IMR-90 (cell line): Measurements from ENCODE around the gene SLC19A1. TPM values are rescaled to one million over a fixed set of nuclear protein-coding genes. Genes with fewer than 3 reads are reported as not detected.

Experiments used
- ATAC-seq: fragments of 200-7000 bp; cut with Tn5 transposase; 2 replicates; pipeline ENCODE4 v1.9.1; 2020; ENCODE audit warnings: low read depth, mild to moderate bottlenecking, moderate library complexity
- BruUV-seq: library from RNA; stranded (reverse); fragments of 400-500 nt; replicated peaks from 2 replicates; lab custom pipeline; 2021; lab: Mats Ljungman, UMichigan
- CTCF ChIA-PET: fragments of 300-600 bp; formaldehyde crosslinking; extraction: SDS; loops from one replicate; lab custom pipeline; 2021; ENCODE audit warnings: antibody characterized with exemption; lab: Yijun Ruan, JAX
- POLR2A ChIA-PET: fragments of 300-600 bp; sonication (Branson Sonifier 250); formaldehyde crosslinking; loops from one replicate; lab custom pipeline; 2022; ENCODE audit warnings: antibody characterized with exemption; ENCODE audit not compliant: unreplicated experiment; lab: Charles Lee
- DNase-seq: peaks from one replicate; pipeline ENCODE4 v3.0.0; 2013
- H2AFZ ChIP-seq: replicated peaks from 2 replicates; pipeline ENCODE3; 2013; ENCODE audit warnings: low read length, mild to moderate bottlenecking; ENCODE audit not compliant: poor library complexity
- H2AK5ac ChIP-seq: 2 replicates; pipeline ENCODE4 v1.6.1; 2013; ENCODE audit warnings: low read depth, low read length, inconsistent platforms
- H2AK9ac ChIP-seq: replicated peaks from 2 replicates; pipeline ENCODE3; 2013; ENCODE audit warnings: mild to moderate bottlenecking, low read depth, low read length, moderate library complexity; ENCODE audit not compliant: poor library complexity
- H2BK120ac ChIP-seq: 2 replicates; pipeline ENCODE4 v1.6.1; 2013; ENCODE audit warnings: low read depth, low read length, inconsistent platforms
- H2BK15ac ChIP-seq: 3 replicates; pipeline ENCODE4 v1.6.1; 2013; ENCODE audit warnings: low read depth, low read length, inconsistent platforms
- H2BK20ac ChIP-seq: 2 replicates; pipeline ENCODE4 v1.6.1; 2013; ENCODE audit warnings: low read depth, mild to moderate bottlenecking, inconsistent platforms, low read length, moderate library complexity
- H2BK5ac ChIP-seq: 2 replicates; pipeline ENCODE4 v1.6.1; 2013; ENCODE audit warnings: mild to moderate bottlenecking, low read depth, low read length, inconsistent platforms; ENCODE audit not compliant: poor library complexity, severe bottlenecking
- H3K14ac ChIP-seq: replicated peaks from 2 replicates; pipeline ENCODE4 v1.6.1; 2013; ENCODE audit warnings: low read depth, low read length, inconsistent platforms
- H3K18ac ChIP-seq: 2 replicates; pipeline ENCODE4 v1.6.1; 2013; ENCODE audit warnings: low read depth, low read length, control low read depth
- H3K23ac ChIP-seq: 2 replicates; pipeline ENCODE4 v1.6.1; 2013; ENCODE audit warnings: low read depth, low read length, inconsistent platforms
- H3K27ac ChIP-seq: 2 replicates; pipeline ENCODE4 v1.5.1; 2013; ENCODE audit warnings: mild to moderate bottlenecking, control low read depth, low read length; ENCODE audit not compliant: insufficient read depth
- H3K27me3 ChIP-seq: 2 replicates; pipeline ENCODE4 v1.6.1; 2013; ENCODE audit warnings: low read length; ENCODE audit not compliant: control insufficient read depth, insufficient read depth
- H3K36me3 ChIP-seq: 2 replicates; pipeline ENCODE4 v1.6.1; 2013; ENCODE audit warnings: low read length, mixed read lengths; ENCODE audit not compliant: control insufficient read depth, insufficient read depth
- H3K4ac ChIP-seq: 2 replicates; pipeline ENCODE4 v1.6.1; 2013; ENCODE audit warnings: low read depth, low read length, inconsistent platforms
- H3K4me1 ChIP-seq: 2 replicates; pipeline ENCODE4 v1.6.1; 2013; ENCODE audit warnings: low read length, mixed read lengths; ENCODE audit not compliant: control insufficient read depth, insufficient read depth
- H3K4me2 ChIP-seq: 2 replicates; pipeline ENCODE4 v1.6.1; 2013; ENCODE audit warnings: low read depth, mild to moderate bottlenecking, control low read depth, low read length, moderate library complexity
- H3K4me3 ChIP-seq: 2 replicates; pipeline ENCODE4 v1.5.1; 2013; ENCODE audit warnings: low read depth, mild to moderate bottlenecking, control low read depth, low read length, moderate library complexity; ENCODE audit not compliant: insufficient read depth
- H3K56ac ChIP-seq: 2 replicates; pipeline ENCODE4 v1.6.1; 2013; ENCODE audit warnings: low read length, inconsistent platforms; ENCODE audit not compliant: insufficient read depth; ENCODE audit errors: extremely low read depth
- H3K79me1 ChIP-seq, 2 experiments: 2 replicates each; pipeline ENCODE4 v1.6.1; 2013; ENCODE audit warnings: low read length in 2 of 2, inconsistent platforms in 1 of 2, low read depth in 1 of 2
- H3K9ac ChIP-seq: 2 replicates; pipeline ENCODE4 v1.6.1; 2013; ENCODE audit warnings: low read depth, low read length, control low read depth
- H3K9me1 ChIP-seq: 2 replicates; pipeline ENCODE4 v1.6.1; 2013; ENCODE audit warnings: low read length, inconsistent platforms; ENCODE audit not compliant: insufficient read depth
- H3K9me3 ChIP-seq: 2 replicates; pipeline ENCODE4 v1.6.1; 2013; ENCODE audit warnings: low read length; ENCODE audit not compliant: control insufficient read depth, insufficient read depth
- H4K20me1 ChIP-seq: 2 replicates; pipeline ENCODE4 v1.6.1; 2013; ENCODE audit warnings: low read length, inconsistent platforms; ENCODE audit not compliant: insufficient read depth
- H4K5ac ChIP-seq: 2 replicates; pipeline ENCODE4 v1.6.1; 2013; ENCODE audit warnings: mild to moderate bottlenecking, low read depth, low read length, control low read depth
- H4K8ac ChIP-seq, 2 experiments: 2 replicates each; pipeline ENCODE4 v1.6.1; 2013; ENCODE audit warnings: low read depth in 2 of 2, low read length in 2 of 2, control low read depth in 1 of 2, inconsistent platforms in 1 of 2
- H4K91ac ChIP-seq: 2 replicates; pipeline ENCODE4 v1.6.1; 2013; ENCODE audit warnings: low read depth, low read length, inconsistent platforms; ENCODE audit not compliant: insufficient read depth
- BHLHE40 ChIP-seq: fragments of 150-350 bp; IDR thresholded peaks from 2 replicates; pipeline ENCODE4 v1.6.1; 2016; ENCODE audit warnings: mild to moderate bottlenecking, low read depth, low read length
- CEBPB ChIP-seq: IDR thresholded peaks from 2 replicates; pipeline ENCODE4 v1.6.1; 2012; ENCODE audit warnings: low read depth, low read length, improper control_type of control experiment
- CHD1 ChIP-seq: IDR thresholded peaks from 2 replicates; pipeline ENCODE4 v1.6.1; 2012; ENCODE audit warnings: low read depth, low read length, improper control_type of control experiment
- FOS ChIP-seq: fragments of 150-350 bp; IDR thresholded peaks from 2 replicates; pipeline ENCODE4 v1.6.1; 2016; ENCODE audit warnings: low read depth, low read length
- MAFK ChIP-seq: IDR thresholded peaks from 2 replicates; pipeline ENCODE4 v1.6.1; 2012; ENCODE audit warnings: low read depth, low read length, improper control_type of control experiment
- MAZ ChIP-seq: IDR thresholded peaks from 2 replicates; pipeline ENCODE4 v1.6.1; 2012; ENCODE audit warnings: low read depth, mild to moderate bottlenecking, low read length, improper control_type of control experiment, moderate library complexity, borderline replicate concordance
- MXI1 ChIP-seq: IDR thresholded peaks from 2 replicates; pipeline ENCODE4 v1.6.1; 2012; ENCODE audit warnings: low read depth, mild to moderate bottlenecking, low read length, moderate library complexity, borderline replicate concordance
- NFE2L2 ChIP-seq: fragments of 150-350 bp; IDR thresholded peaks from 2 replicates; pipeline ENCODE4 v1.6.1; 2016; ENCODE audit warnings: low read depth, mild to moderate bottlenecking, low read length
- POLR2A ChIP-seq: IDR thresholded peaks from 2 replicates; pipeline ENCODE4 v1.6.1; 2012; ENCODE audit warnings: mild to moderate bottlenecking, low read depth, low read length
- RAD21 ChIP-seq: IDR thresholded peaks from 2 replicates; pipeline ENCODE4 v1.6.1; 2012; ENCODE audit warnings: low read length, improper control_type of control experiment
- RCOR1 ChIP-seq: IDR thresholded peaks from 2 replicates; pipeline ENCODE4 v1.6.1; 2012; ENCODE audit warnings: mild to moderate bottlenecking, low read length, improper control_type of control experiment; ENCODE audit not compliant: insufficient replicate concordance
- RFX5 ChIP-seq: IDR thresholded peaks from 2 replicates; pipeline ENCODE4 v1.8.0; 2012; ENCODE audit warnings: low read depth, mild to moderate bottlenecking, low read length, moderate library complexity
- SMC3 ChIP-seq: fragments of 150-350 bp; IDR thresholded peaks from 2 replicates; pipeline ENCODE4 v1.6.1; 2016; ENCODE audit warnings: low read depth, mild to moderate bottlenecking, antibody characterized with exemption, low read length, moderate library complexity
- WGBS, 2 experiments: methylation state at CpG; one replicate each; pipeline versions ENCODE4 v1.1.5 to v1.1.7; 2013; ENCODE audit warnings: missing lambda C conversion rate in 2 of 2; ENCODE audit not compliant: insufficient read length in 1 of 2; ENCODE audit errors: extremely low coverage in 2 of 2; 5-methylcytosine and 5-hydroxymethylcytosine counted together
- dilution Hi-C: fragments of 300-500 bp; cut with HindIII; formaldehyde crosslinking; loops from one replicate; pipeline ENCODE4 v1.14.3; 2018; ENCODE audit warnings: low sequenced_read_pairs; ENCODE audit not compliant: unreplicated experiment
- in situ Hi-C: fragments of 300-500 bp; cut with MboI; formaldehyde crosslinking; loops from 3 replicates; pipeline ENCODE4 v1.14.3; 2019; ENCODE audit warnings: low sequenced_read_pairs, inconsistent platforms, mixed read lengths
- intact Hi-C: fragments of 100-400 bp; cut with micrococcal nuclease; formaldehyde crosslinking; loops from 2 replicates; pipeline ENCODE4 v1.10.0; 2022
- polyA plus RNA-seq, 3 experiments: library from polyadenylated mRNA; depleted of rRNA; stranded (reverse); fragments of >200 nt; gene quantifications; 2 replicates each; pipeline ENCODE4 v1.2.3, GENCODE V29; 2012; ENCODE audit warnings: low replicate concordance in 1 of 3
- total RNA-seq: library from RNA; depleted of rRNA; stranded (reverse); fragments of >200 nt; gene quantifications from 2 replicates; pipeline ENCODE4 v1.2.3, GENCODE V29; 2012
- TF ChIP-seq, protein P1 (sequence below): fragments of 150-350 bp; IDR thresholded peaks from 2 replicates; pipeline ENCODE4 v1.6.1; 2016; ENCODE audit warnings: low read depth, mild to moderate bottlenecking, low read length, moderate library complexity, borderline replicate concordance
- TF ChIP-seq, protein P2 (sequence below): conservative IDR thresholded peaks from 2 replicates; pipeline ENCODE4 v1.5.1; 2012; ENCODE audit warnings: mild to moderate bottlenecking, low read depth, low read length, improper control_type of control experiment

SLC19A1 gene
- total and polyA plus RNA-seq, 2 of the 4 experiments (the other 2 are of a cell fraction): 2.2 to 16.2 TPM

DNA sequence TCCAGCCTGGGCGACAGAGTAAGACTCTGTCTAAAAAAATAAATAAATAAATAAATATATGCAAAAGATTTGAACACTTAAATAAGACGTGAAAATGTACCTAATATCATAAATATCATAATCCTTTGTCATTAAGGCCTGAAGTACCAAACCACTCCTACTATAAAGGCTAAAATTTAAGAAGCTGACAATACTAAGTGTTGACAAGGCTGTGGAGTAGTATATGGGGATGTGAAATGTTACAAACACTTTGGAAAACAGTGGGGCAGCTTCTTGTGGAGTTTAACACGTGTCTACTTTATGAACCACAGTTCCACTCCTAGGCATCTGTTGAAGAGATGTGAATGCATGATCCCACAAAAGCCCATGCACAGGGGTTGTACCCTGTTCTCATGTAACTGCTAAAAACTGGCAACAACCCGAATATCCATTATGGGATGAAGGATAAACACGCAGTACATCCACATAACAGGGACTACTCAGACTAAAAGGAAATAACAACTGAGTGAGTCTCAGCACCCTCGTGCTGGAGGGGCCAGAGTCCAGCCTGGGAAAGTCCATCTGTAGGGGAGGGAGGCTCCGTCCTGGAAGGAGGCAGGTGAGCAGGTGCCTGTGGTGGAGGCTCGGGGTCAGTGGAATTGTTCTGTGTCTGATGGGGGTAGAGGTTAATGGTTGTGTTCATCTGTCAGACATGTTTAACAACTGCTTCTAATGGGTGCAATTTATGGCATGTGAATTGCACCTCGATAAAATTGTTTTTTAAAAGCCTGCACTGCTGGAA is 6.7 kb upstream of the SLC19A1 start (continued):
- TF ChIP-seq RAD21: no peak

GRCh38 chr21:45547545-45547900 is 5.3 kb upstream of the SLC19A1 start:
- BruUV-seq: no TSS peak
- POLR2A ChIA-PET: interaction anchor here (0.5 kb wide), 1 partner anchor 15 kb away, joined by 4 read pairs; no protein-coding TSS in a partner anchor
- no peak overlapping the region for H2BK120ac ChIP-seq
- WGBS, 2 experiments: no CpG with 5 or more reads among the region's 3 CpGs
- no peaks in the 10 kb centered on the region for H3K9me3 ChIP-seq
- H3K27me3 ChIP-seq: peaks cover 10% of the 10 kb centered on the region
- no peak overlapping the region for H2BK15ac ChIP-seq
- H3K23ac ChIP-seq: no peak overlapping the region
- in situ Hi-C loops (no loop called here), dilution Hi-C loops (no loop called here), intact Hi-C loops (no loop called here)
- H3K14ac ChIP-seq: no peak overlapping the region
- no peak overlapping the region for H2AFZ ChIP-seq
- H3K79me1 ChIP-seq: no peaks in the 10 kb centered on the region
- H4K20me1 ChIP-seq: no peaks in the 10 kb centered on the region
- H3K36me3 ChIP-seq: no peaks in the 10 kb centered on the region
- DNase-seq (no peak), ATAC-seq (no peak)
- no peak overlapping the region for H2BK20ac ChIP-seq
- no peak overlapping the region for H2AK5ac ChIP-seq
- no peak overlapping the region for H3K9ac ChIP-seq
- H3K56ac ChIP-seq: no peak overlapping the region
- H3K4me2 ChIP-seq: no peak overlapping the region
- H3K4me3 ChIP-seq: no peak overlapping the region
- H4K5ac ChIP-seq: no peak overlapping the region
- no peak overlapping the region for H2BK5ac ChIP-seq
- no peak overlapping the region for H4K91ac ChIP-seq
- H3K4me1 ChIP-seq: 0 out of 2 replicates have a peak, but pooled peaks cover 2% of the 10 kb centered on the region
- H3K18ac ChIP-seq: no peak overlapping the region
- CTCF ChIA-PET: no interaction called here
- H3K27ac ChIP-seq: no peak overlapping the region
- H4K8ac ChIP-seq: no peak overlapping the region
- H2AK9ac ChIP-seq: no peak overlapping the region
- H3K9me1 ChIP-seq: 0 out of 2 replicates have a peak, but pooled peaks cover 9% of the 10 kb centered on the region
- H3K4ac ChIP-seq: no peak overlapping the region
- TF ChIP-seq BHLHE40 (no peak), NFE2L2 (no peak), MAFK (no peak), MAZ (no peak), SMC3 (no peak), CHD1 (no peak), MXI1 (no peak), RAD21 (no peak), RFX5 (no peak), RCOR1 (no peak), POLR2A (no peak), FOS (no peak), CEBPB (no peak)
- TF ChIP-seq, protein P1, sequence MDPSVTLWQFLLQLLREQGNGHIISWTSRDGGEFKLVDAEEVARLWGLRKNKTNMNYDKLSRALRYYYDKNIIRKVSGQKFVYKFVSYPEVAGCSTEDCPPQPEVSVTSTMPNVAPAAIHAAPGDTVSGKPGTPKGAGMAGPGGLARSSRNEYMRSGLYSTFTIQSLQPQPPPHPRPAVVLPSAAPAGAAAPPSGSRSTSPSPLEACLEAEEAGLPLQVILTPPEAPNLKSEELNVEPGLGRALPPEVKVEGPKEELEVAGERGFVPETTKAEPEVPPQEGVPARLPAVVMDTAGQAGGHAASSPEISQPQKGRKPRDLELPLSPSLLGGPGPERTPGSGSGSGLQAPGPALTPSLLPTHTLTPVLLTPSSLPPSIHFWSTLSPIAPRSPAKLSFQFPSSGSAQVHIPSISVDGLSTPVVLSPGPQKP: no peak
- TF ChIP-seq, protein P2, sequence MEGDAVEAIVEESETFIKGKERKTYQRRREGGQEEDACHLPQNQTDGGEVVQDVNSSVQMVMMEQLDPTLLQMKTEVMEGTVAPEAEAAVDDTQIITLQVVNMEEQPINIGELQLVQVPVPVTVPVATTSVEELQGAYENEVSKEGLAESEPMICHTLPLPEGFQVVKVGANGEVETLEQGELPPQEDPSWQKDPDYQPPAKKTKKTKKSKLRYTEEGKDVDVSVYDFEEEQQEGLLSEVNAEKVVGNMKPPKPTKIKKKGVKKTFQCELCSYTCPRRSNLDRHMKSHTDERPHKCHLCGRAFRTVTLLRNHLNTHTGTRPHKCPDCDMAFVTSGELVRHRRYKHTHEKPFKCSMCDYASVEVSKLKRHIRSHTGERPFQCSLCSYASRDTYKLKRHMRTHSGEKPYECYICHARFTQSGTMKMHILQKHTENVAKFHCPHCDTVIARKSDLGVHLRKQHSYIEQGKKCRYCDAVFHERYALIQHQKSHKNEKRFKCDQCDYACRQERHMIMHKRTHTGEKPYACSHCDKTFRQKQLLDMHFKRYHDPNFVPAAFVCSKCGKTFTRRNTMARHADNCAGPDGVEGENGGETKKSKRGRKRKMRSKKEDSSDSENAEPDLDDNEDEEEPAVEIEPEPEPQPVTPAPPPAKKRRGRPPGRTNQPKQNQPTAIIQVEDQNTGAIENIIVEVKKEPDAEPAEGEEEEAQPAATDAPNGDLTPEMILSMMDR: no peak
